ENCODE results near the gene PIH1D1. TPM values are rescaled to one million over a fixed set of nuclear protein-coding genes. Genes with fewer than 3 reads are reported as not detected.

Gene PIH1D1
- total RNA-seq, 1 experiment from 2014 or later: 166 TPM

GRCh38 chr19:49432141-49433073 lies 19.2 kb downstream of the PIH1D1 start:
- H4K5ac ChIP-seq (ENCODE audit: insufficient read length, low read depth, low read length): no peak overlapping the region
- H3K9me3 ChIP-seq (ENCODE audit: control insufficient read depth, low read depth, low read length): no peaks in the 10 kb centered on the region
- peak overlapping the region; percentile 70 for H3K4me2 ChIP-seq (ENCODE audit: insufficient read depth, insufficient read length, low read length)
- no peak overlapping the region for H3K27ac ChIP-seq (ENCODE audit: insufficient read length, low read depth, low read length)
- no peaks in the 10 kb centered on the region for H3K79me2 ChIP-seq (ENCODE audit: insufficient read depth, low read length)
- H3K27me3 ChIP-seq (ENCODE audit: insufficient read depth, low read length): peaks cover 5% of the 10 kb centered on the region; the same call in 1 of the 2 replicates
- TF ChIP-seq CTCF (conservative IDR thresholded peaks at IDR 0.05): no peak
- no peaks in the 10 kb centered on the region for H3K79me1 ChIP-seq (ENCODE audit: insufficient read depth, low read depth, low read length, poor library complexity, severe bottlenecking)
- H3K4ac ChIP-seq (ENCODE audit: low read depth, low read length): no peak overlapping the region
- no peak overlapping the region for H3T11ph ChIP-seq (ENCODE audit: low read length)
- H4K91ac ChIP-seq (ENCODE audit: insufficient read length, low read depth, low read length): no peak overlapping the region
- no CpG with 5 or more reads among the region's 63 CpGs for WGBS (ENCODE audit: extremely low coverage, insufficient read length, low lambda C conversion rate)
- H3K18ac ChIP-seq (ENCODE audit: insufficient read length, low read depth, low read length): no peak overlapping the region
- peaks cover 76% of the 10 kb centered on the region for H3K27me3 Mint-ChIP-seq (ENCODE audit: low read depth)
- peak; percentile 95 for DNase-seq
- peaks cover 4 to 8% of the 10 kb centered on the region in 2 experiments; a peak in 3 of 5 replicates for H3K9me3 Mint-ChIP-seq
- H3K4me3 Mint-ChIP-seq: peak overlapping the region; percentile 63 to 78
- H2BK12ac ChIP-seq (ENCODE audit: insufficient read length, low read depth, low read length): no peak overlapping the region
- H3K4me1 Mint-ChIP-seq: peaks cover 32 to 75% of the 10 kb centered on the region in 2 experiments
- H2AFZ ChIP-seq (ENCODE audit: low read length): no peak overlapping the region
- no peak overlapping the region for H3K9ac ChIP-seq (ENCODE audit: extremely low read depth, insufficient read length, low read length)
- no peak overlapping the region for H2BK120ac ChIP-seq (ENCODE audit: low read depth, low read length, poor library complexity, severe bottlenecking)
- no peaks in the 10 kb centered on the region for H3K4me1 ChIP-seq (ENCODE audit: insufficient read depth, low read length)
- no peak overlapping the region for H2BK20ac ChIP-seq (ENCODE audit: low read depth, low read length, poor library complexity, severe bottlenecking)
- H2BK5ac ChIP-seq (ENCODE audit: insufficient read length, low read length): no peak overlapping the region
- peaks cover 3 to 15% (median 6%) of the 10 kb centered on the region in 3 experiments for H3K36me3 Mint-ChIP-seq (ENCODE audit: insufficient read depth in 1 of 3, low read depth in 3 of 3)
- no peak overlapping the region for H3K27ac Mint-ChIP-seq
- no peak overlapping the region for H2BK15ac ChIP-seq (ENCODE audit: low read depth, low read length)
- peaks cover 17% of the 10 kb centered on the region for H3K23me2 ChIP-seq (ENCODE audit: insufficient read length, low read depth, low read length, poor library complexity, severe bottlenecking)
- H2AK5ac ChIP-seq (ENCODE audit: insufficient read length, low read length): no peak overlapping the region
- no peak overlapping the region for H3K23ac ChIP-seq (ENCODE audit: insufficient read length, low read depth, low read length)
- no peak overlapping the region for H4K8ac ChIP-seq (replicated peaks; ENCODE audit: insufficient read length, low read depth, low read length)
- H4K20me1 ChIP-seq (ENCODE audit: control insufficient read depth, insufficient read depth, insufficient read length): no peaks in the 10 kb centered on the region
- no peak overlapping the region for H3K56ac ChIP-seq (ENCODE audit: insufficient read length, low read depth, low read length)
- no peak overlapping the region; the same call in 1 of the 2 replicates for H3K14ac ChIP-seq (ENCODE audit: insufficient read depth, low read length)

All from H9 (cell line).